ENCODE data around the gene TMEM151B.
"Not testable (repeated sequence)": the region's sequence is repeated elsewhere in the genome, so short reads cannot be mapped to it uniquely, and the experiment has no call there.

- TF ChIP-seq CTCF (IDR thresholded peaks at IDR 0.05; ENCODE audit: insufficient read depth, low read depth, low read length); EZH2 (IDR thresholded peaks at IDR 0.05; ENCODE audit: insufficient read depth, low read length): not testable (repeated sequence)
Observed at GRCh38 chr6:44328203-44328602, 58.0 kb downstream of the TMEM151B start.

Measured in astrocyte (in vitro differentiated cells and primary cell).